NCI-H2227 (cell line): ENCODE results near the gene GPX3.

Experiments used
- DNase-seq: peaks from one replicate; lab custom pipeline; 2025; ENCODE audit not compliant: unreplicated experiment; lab: John Stamatoyannopoulos, UW

GPX3 gene

GRCh38 chr5:151056379-151057325 is 36.3 kb downstream of the GPX3 start:
- no peak for DNase-seq

- no peak for DNase-seq
Observed at GRCh38 chr5:151058301-151058700, 37.9 kb downstream of the GPX3 start.

- DNase-seq: no peak
Observed at GRCh38 chr5:151058891-151059489, 38.6 kb downstream of the GPX3 start.

- DNase-seq: no peak
Observed at GRCh38 chr5:151060742-151061141, 40.4 kb downstream of the GPX3 start.

GRCh38 chr5:151062405-151063141 is 42.2 kb downstream of the GPX3 start:
- DNase-seq: no peak

- no peak for DNase-seq
Observed at GRCh38 chr5:151063142-151063989, 43.0 kb downstream of the GPX3 start.

GRCh38 chr5:151064916-151065499 is 44.6 kb downstream of the GPX3 start:
- no peak for DNase-seq

GRCh38 chr5:151065609-151066008 is 45.2 kb downstream of the GPX3 start:
- no peak for DNase-seq

GRCh38 chr5:151066920-151067319 is 46.5 kb downstream of the GPX3 start:
- DNase-seq: no peak

- no peak for DNase-seq
Observed at GRCh38 chr5:151067632-151068432, 47.4 kb downstream of the GPX3 start.

GRCh38 chr5:151068433-151069197 is 48.2 kb downstream of the GPX3 start:
- no peak for DNase-seq

GRCh38 chr5:151070449-151070848 is 50.1 kb downstream of the GPX3 start:
- DNase-seq: no peak

- no peak for DNase-seq
Observed at GRCh38 chr5:151071021-151071420, 50.6 kb downstream of the GPX3 start.

- no peak for DNase-seq
Observed at GRCh38 chr5:151071848-151072629, 51.6 kb downstream of the GPX3 start.

GRCh38 chr5:151072630-151073025 is 52.2 kb downstream of the GPX3 start:
- no peak for DNase-seq

- no peak for DNase-seq
Observed at GRCh38 chr5:151073280-151073679, 52.9 kb downstream of the GPX3 start.

GRCh38 chr5:151074557-151074956 is 54.2 kb downstream of the GPX3 start:
- DNase-seq: no peak

GRCh38 chr5:151075698-151076331 is 55.4 kb downstream of the GPX3 start:
- no peak for DNase-seq
